Neuron (in vitro differentiated cells): ENCODE measurements around the gene KCNC3.

Source experiments
- H2AFZ ChIP-seq: one replicate; pipeline ENCODE4 v1.6.1; 2013; ENCODE audit warnings: low read depth, mild to moderate bottlenecking, inconsistent platforms, low read length, moderate library complexity
- H3K27me3 ChIP-seq: one replicate; pipeline ENCODE4 v1.6.1; 2013; ENCODE audit warnings: low read length; ENCODE audit not compliant: insufficient read depth
- H3K36me3 ChIP-seq: one replicate; pipeline ENCODE4 v1.6.1; 2013; ENCODE audit warnings: low read length; ENCODE audit not compliant: insufficient read depth
- H3K4me1 ChIP-seq: one replicate; pipeline ENCODE4 v1.6.1; 2013; ENCODE audit warnings: low read length; ENCODE audit not compliant: insufficient read depth
- H3K4me3 ChIP-seq: 2 replicates; pipeline ENCODE4 v1.5.1; 2013; ENCODE audit warnings: mild to moderate bottlenecking, low read length, moderate library complexity
- H3K9me3 ChIP-seq: one replicate; pipeline ENCODE4 v1.6.1; 2013; ENCODE audit warnings: low read length

The KCNC3 gene

DNA sequence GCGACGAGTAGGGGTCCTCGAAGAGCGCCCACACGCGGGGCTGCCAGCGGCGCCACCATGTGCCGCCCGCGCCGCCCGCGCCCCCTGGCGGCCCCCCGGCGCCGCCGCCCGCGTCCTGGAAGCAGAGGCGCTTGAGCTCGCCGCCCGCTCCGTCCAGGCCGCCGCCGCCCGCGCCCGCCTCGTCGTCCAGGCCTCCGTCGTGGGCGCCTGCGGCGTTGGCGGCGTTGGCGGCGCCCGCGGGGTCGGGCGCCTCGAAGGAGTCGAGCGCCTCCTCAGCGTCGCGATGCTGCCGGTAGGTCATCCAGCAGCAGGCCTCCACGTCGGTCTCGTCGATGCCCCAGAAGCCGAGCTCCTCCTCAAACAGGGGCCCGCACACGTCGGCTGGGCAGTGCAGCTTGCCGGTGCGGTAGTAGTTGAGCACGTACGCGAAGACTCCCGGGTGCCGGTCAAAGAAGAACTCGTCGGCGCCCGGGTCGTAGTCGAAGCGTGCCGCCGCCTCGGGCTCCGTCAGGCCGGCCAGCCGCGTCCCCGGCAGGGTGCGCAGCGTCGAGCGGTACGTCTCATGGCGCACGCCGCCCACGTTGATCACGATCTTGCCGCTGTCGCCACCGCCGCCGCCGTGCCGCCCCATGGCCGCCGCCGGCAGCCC lies 829 bp downstream of the KCNC3 start:
- Histone ChIP-seq H3K36me3 (no peaks in the 10 kb centered on the region), H3K4me1 (peaks cover 17% of the 10 kb centered on the region), H3K4me3 (peak overlapping the region; percentile 37), H2AFZ (no peak overlapping the region), H3K27me3 (peaks cover 12% of the 10 kb centered on the region), H3K9me3 (peaks cover 1% of the 10 kb centered on the region)

GRCh38 chr19:50327461-50328223 lies 1.5 kb downstream of the KCNC3 start:
- Histone ChIP-seq H3K36me3 (no peaks in the 10 kb centered on the region), H3K4me1 (peaks cover 17% of the 10 kb centered on the region), H3K27me3 (peaks cover 12% of the 10 kb centered on the region), H3K4me3 (no peak overlapping the region), H3K9me3 (no peaks in the 10 kb centered on the region), H2AFZ (no peak overlapping the region)

DNA sequence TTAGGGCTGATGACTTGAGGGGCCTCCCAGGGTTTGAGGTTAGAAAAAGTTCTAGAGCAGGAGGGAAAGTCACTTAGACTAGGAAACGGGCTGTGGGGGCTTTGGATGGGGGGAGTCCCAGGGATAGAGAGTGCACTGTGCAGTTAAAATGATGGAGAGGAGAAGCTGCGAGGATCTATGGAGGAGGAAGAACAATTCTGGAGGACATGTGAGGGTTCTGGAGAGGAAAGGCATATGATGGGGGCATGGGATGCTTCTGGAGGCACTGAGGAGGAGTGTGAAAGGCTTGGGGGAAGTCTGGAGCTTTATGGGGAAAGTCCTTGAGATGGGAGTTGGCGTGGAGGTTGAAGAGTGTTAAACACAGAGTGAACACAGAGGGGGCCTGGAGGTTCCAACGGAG lies 2.2 kb downstream of the KCNC3 start:
- H2AFZ ChIP-seq: no peak overlapping the region
- H3K4me1 ChIP-seq: peaks cover 17% of the 10 kb centered on the region
- peaks cover 12% of the 10 kb centered on the region for H3K27me3 ChIP-seq
- no peak overlapping the region for H3K4me3 ChIP-seq
- H3K36me3 ChIP-seq: no peaks in the 10 kb centered on the region
- no peaks in the 10 kb centered on the region for H3K9me3 ChIP-seq

DNA sequence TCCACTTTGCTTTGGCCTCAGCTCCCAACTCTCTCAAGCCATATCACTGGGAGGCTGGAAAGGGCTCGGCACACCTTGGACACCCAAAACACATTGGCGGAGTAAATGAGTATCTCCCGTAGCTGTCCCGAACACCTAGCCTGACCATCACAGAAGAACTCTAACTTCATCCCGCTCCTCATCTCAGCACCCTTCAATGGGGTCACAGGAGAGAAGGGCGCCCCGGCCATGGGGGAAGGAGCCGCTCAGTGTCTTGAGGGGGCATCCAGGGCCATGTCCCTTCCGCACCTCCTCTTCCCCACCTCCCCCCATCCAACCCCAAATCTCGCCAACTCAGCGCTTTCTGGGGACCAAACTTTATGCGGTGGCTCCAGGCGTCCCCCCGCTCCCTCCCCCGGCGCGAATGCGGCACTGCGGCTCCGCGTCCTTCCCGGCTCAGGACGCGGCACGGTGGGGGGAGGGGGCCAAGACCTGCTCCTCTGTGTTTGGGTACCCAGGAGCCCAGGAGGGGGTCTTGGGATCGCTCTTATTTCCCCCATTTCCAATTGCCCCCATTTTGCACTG lies 3.0 kb downstream of the KCNC3 start:
- Histone ChIP-seq H3K9me3 (no peaks in the 10 kb centered on the region), H3K4me1 (peaks cover 17% of the 10 kb centered on the region), H2AFZ (no peak overlapping the region), H3K4me3 (peak overlapping the region; percentile 7), H3K36me3 (no peaks in the 10 kb centered on the region), H3K27me3 (peaks cover 12% of the 10 kb centered on the region)

DNA sequence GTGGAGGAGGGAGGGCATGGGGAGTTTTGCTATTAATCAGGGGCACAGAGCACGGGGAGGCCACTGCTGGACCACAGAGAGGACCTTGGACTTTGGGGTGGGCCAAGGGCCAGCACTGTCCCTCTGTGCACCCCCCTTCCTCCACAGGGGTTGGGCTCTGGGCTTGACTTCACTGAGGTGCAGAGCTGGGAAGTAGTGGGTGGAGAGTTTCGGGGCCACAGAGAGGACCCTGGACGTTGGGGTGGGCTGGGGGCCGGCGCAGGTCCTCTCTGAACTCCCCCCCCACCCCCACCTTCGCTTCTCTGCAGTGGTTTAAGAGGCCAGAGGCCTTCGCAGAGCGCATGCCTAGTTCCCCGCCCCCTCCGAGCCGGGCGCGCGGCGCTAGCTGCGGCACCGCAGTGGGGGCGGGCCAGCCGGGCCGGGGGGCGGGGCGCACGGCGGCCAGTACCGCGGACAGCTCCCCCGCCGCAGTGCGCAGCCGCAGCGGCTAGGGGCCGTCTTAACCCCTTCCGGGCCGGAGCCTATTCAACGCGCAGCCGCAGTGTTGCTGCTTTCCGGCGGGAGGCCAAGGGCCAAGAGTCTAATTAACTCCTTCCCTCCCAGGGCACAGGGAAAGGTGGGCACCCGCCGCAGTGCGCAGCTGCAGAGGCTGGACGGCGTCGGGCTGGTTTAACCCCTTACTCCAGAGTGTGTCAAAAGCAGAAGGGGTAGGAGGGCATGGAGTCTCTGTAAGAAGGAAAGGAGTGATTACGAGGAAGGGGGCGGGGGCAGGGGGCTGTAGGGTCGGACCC lies 3.7 kb downstream of the KCNC3 start:
- Histone ChIP-seq H3K4me3 (peak overlapping the region; percentile 18), H3K4me1 (peaks cover 16% of the 10 kb centered on the region), H2AFZ (no peak overlapping the region), H3K27me3 (peaks cover 12% of the 10 kb centered on the region), H3K9me3 (no peaks in the 10 kb centered on the region), H3K36me3 (no peaks in the 10 kb centered on the region)

GRCh38 chr19:50324331-50324730 lies 4.8 kb downstream of the KCNC3 start:
- H3K27me3 ChIP-seq: peaks cover 12% of the 10 kb centered on the region
- no peaks in the 10 kb centered on the region for H3K9me3 ChIP-seq
- no peak overlapping the region for H2AFZ ChIP-seq
- H3K4me1 ChIP-seq: peaks cover 13% of the 10 kb centered on the region
- no peaks in the 10 kb centered on the region for H3K36me3 ChIP-seq
- H3K4me3 ChIP-seq: no peak overlapping the region

DNA sequence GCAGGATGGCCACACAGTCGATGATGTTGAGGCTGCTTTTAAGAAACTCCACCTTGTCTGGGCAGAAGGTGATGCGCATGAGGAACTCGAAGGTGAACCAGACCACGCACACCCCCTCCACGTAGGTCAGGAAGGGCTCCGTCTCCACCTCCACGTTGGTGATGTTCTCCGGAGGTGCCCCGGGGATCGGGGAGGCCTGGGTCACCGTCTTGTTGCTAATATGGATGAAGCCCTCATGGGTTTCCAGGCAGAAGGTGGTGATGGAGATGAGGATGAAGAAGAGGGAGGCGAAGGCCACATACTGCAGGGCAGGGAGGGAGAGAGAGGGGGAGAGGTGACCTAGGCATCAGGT lies 5.4 kb downstream of the KCNC3 start:
- Histone ChIP-seq H3K36me3 (no peaks in the 10 kb centered on the region), H3K9me3 (no peaks in the 10 kb centered on the region), H3K27me3 (peaks cover 12% of the 10 kb centered on the region), H2AFZ (no peak overlapping the region), H3K4me1 (peaks cover 13% of the 10 kb centered on the region), H3K4me3 (no peak overlapping the region)

- no peak overlapping the region for H2AFZ ChIP-seq
- no peaks in the 10 kb centered on the region for H3K36me3 ChIP-seq
- peaks cover 12% of the 10 kb centered on the region for H3K27me3 ChIP-seq
- no peaks in the 10 kb centered on the region for H3K9me3 ChIP-seq
- peaks cover 13% of the 10 kb centered on the region for H3K4me1 ChIP-seq
- no peak overlapping the region for H3K4me3 ChIP-seq
Measured at GRCh38 chr19:50322931-50323781, 6.0 kb downstream of the KCNC3 start.

DNA sequence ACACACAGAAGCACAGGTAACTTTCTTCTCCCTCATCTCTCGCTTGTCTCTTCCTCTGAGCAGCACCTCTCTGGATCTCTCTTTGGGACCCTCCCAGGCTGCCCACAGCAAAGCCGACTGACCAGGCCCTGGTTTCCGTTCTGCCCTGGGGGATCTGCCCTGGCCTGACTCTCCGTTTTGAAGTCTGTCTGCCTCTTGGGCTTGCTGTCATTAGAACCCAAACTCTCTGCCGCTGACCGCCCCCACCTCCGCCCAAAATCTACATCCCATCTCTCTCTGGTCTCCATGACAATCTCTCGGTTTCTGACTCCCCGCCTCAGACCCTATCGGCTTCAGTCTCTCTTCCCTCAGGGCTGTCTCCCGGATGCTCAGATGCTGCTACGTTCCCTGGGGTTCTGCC lies 6.9 kb downstream of the KCNC3 start:
- no peaks in the 10 kb centered on the region for H3K36me3 ChIP-seq
- no peak overlapping the region for H3K4me3 ChIP-seq
- peaks cover 9% of the 10 kb centered on the region for H3K27me3 ChIP-seq
- H3K4me1 ChIP-seq: peaks cover 13% of the 10 kb centered on the region
- no peaks in the 10 kb centered on the region for H3K9me3 ChIP-seq
- H2AFZ ChIP-seq: no peak overlapping the region

DNA sequence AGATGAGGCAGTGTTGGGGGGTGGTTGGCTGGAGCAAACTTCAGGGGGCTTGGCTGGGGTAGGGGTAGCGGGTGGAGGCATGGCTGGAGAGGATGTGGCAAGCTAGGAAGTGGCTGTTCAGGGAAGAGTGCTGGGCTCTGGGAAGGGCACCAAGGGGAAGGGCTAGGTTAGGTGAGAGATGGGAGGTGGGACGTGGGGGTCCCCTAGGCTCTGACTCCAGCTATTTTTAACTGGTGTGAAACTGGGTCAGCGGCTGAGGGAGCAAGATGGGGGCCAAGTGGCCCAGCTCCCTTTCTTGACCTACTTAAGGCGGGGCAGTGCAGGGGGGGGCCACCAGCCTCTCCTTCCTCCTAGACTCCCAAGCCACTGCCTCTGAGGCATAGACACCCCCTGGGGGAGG lies 7.3 kb downstream of the KCNC3 start:
- H3K4me1 ChIP-seq: peaks cover 13% of the 10 kb centered on the region
- H3K27me3 ChIP-seq: peaks cover 6% of the 10 kb centered on the region
- no peaks in the 10 kb centered on the region for H3K36me3 ChIP-seq
- H3K9me3 ChIP-seq: no peaks in the 10 kb centered on the region
- H2AFZ ChIP-seq: no peak overlapping the region
- no peak overlapping the region for H3K4me3 ChIP-seq

DNA sequence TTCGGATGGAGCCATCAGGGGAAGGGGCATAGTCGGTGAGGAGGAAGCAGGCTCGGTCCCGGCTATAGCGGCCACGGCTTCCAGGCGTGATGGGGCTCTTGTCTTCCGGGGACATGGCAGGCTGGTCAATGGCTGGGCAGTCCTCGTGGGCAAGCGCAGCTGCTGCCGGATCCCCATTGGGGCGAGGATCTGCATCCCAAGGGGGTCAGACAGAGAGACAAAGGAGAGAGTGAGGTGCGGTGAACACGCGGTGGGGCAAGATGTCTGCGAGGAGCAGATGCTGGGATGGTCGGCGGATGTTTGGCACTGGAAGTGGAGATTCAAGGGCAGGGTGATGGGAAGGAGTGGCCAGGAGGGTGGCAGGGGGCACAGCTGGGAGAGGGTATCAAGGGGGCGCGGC lies 8.6 kb downstream of the KCNC3 start:
- H3K4me1 ChIP-seq: peaks cover 6% of the 10 kb centered on the region
- no peak overlapping the region for H2AFZ ChIP-seq
- H3K4me3 ChIP-seq: no peak overlapping the region
- no peaks in the 10 kb centered on the region for H3K9me3 ChIP-seq
- no peaks in the 10 kb centered on the region for H3K36me3 ChIP-seq
- peaks cover 3% of the 10 kb centered on the region for H3K27me3 ChIP-seq

- no peaks in the 10 kb centered on the region for H3K36me3 ChIP-seq
- H3K4me3 ChIP-seq: no peak overlapping the region
- peaks cover 3% of the 10 kb centered on the region for H3K4me1 ChIP-seq
- H3K27me3 ChIP-seq: peaks cover 5% of the 10 kb centered on the region
- no peak overlapping the region for H2AFZ ChIP-seq
- H3K9me3 ChIP-seq: no peaks in the 10 kb centered on the region
Measured at GRCh38 chr19:50320051-50320450, 9.1 kb downstream of the KCNC3 start.
